ENCODE results near the gene SPNS3. TPM values are rescaled to one million over a fixed set of nuclear protein-coding genes. Genes with fewer than 3 reads are reported as not detected.

The SPNS3 gene
- total RNA-seq, 1 donor from 2014 or later = 0.24 TPM

- TF ChIP-seq, protein P1, sequence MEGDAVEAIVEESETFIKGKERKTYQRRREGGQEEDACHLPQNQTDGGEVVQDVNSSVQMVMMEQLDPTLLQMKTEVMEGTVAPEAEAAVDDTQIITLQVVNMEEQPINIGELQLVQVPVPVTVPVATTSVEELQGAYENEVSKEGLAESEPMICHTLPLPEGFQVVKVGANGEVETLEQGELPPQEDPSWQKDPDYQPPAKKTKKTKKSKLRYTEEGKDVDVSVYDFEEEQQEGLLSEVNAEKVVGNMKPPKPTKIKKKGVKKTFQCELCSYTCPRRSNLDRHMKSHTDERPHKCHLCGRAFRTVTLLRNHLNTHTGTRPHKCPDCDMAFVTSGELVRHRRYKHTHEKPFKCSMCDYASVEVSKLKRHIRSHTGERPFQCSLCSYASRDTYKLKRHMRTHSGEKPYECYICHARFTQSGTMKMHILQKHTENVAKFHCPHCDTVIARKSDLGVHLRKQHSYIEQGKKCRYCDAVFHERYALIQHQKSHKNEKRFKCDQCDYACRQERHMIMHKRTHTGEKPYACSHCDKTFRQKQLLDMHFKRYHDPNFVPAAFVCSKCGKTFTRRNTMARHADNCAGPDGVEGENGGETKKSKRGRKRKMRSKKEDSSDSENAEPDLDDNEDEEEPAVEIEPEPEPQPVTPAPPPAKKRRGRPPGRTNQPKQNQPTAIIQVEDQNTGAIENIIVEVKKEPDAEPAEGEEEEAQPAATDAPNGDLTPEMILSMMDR (IDR thresholded peaks at IDR 0.05) = no peak
- peaks cover 73% of the 10 kb centered on the region for H3K4me1 ChIP-seq
Observed at GRCh38 chr17:4518901-4519300, 85.2 kb downstream of the SPNS3 start.

GRCh38 chr17:4519361-4519788 lies 85.6 kb downstream of the SPNS3 start:
- intact Hi-C loops (cut with DNase I) = no loop called here
- DNase-seq (peak; percentile 86), ATAC-seq (peak; percentile 61 to 75)
- Histone ChIP-seq H3K9me3 (no peaks in the 10 kb centered on the region), H3K4me1 (peaks cover 69% of the 10 kb centered on the region), H3K36me3 (no peaks in the 10 kb centered on the region), H3K27ac (peak overlapping the region; percentile 90), H3K27me3 (ENCODE audit: low read depth) (no peaks in the 10 kb centered on the region), H3K4me3 (no peak overlapping the region)
- TF ChIP-seq, protein P1 (IDR thresholded peaks at IDR 0.05) = no peak

More at GRCh38 chr17:4518901-4519300, 85.2 kb downstream of the SPNS3 start:
- Histone ChIP-seq H3K4me3 (no peak overlapping the region), H3K27me3 (ENCODE audit: low read depth) (no peaks in the 10 kb centered on the region), H3K36me3 (no peaks in the 10 kb centered on the region), H3K9me3 (no peaks in the 10 kb centered on the region), H3K27ac (peak overlapping the region; percentile 90)
- no peak for DNase-seq
- ATAC-seq = no peak
- intact Hi-C loops (cut with DNase I) = no loop called here

GRCh38 chr17:4520060-4520893 lies 86.5 kb downstream of the SPNS3 start:
- ATAC-seq (no peak), DNase-seq (no peak)
- intact Hi-C loops (cut with DNase I) = no loop called here
- TF ChIP-seq, protein P1 (IDR thresholded peaks at IDR 0.05) = no peak
- Histone ChIP-seq H3K4me3 (no peak overlapping the region), H3K27me3 (ENCODE audit: low read depth) (no peaks in the 10 kb centered on the region), H3K27ac (peak overlapping the region; percentile 90), H3K9me3 (no peaks in the 10 kb centered on the region), H3K36me3 (peaks cover 4% of the 10 kb centered on the region), H3K4me1 (peaks cover 60% of the 10 kb centered on the region)

DNA sequence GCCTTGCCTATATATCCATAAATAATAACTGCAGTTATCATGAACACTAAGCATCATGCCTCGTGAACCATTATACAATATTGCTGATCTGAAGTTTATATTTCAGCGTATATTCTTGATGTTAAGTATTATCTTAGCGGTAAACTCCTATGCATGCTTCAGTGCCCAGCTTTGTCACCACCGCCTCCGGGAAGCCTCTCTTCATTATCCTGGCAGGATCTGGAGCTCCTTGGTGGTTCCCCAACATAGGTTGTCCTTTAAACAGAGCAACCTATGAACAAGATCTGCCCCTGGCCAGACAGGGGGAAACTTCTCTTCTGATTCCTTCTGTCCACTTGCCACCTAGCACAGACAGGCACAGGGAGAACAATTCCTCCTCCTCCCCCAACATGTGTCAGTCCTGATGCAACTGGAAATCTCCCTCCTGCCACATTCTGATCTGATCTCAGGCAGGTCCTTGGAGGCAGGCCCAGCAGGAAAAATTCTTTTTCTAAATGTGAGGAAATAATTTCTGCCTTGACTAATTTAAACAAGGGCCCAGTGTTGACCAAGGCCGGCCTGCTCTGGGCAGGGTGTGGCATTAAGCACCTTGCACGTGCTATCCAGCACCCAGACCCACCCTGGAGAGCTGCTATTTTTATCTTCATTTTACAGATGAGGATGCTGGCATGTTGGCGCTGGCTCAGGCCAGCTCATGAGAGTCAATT lies 87.3 kb downstream of the SPNS3 start:
- Histone ChIP-seq H3K4me3 (no peak overlapping the region), H3K9me3 (no peaks in the 10 kb centered on the region), H3K4me1 (peaks cover 52% of the 10 kb centered on the region), H3K27ac (peak overlapping the region; percentile 90), H3K36me3 (peaks cover 5% of the 10 kb centered on the region), H3K27me3 (ENCODE audit: low read depth) (no peaks in the 10 kb centered on the region)
- DNase-seq (peak; percentile 86), ATAC-seq (peak; percentile 91)
- intact Hi-C loops (cut with DNase I) = no loop called here
- TF ChIP-seq, protein P1 (IDR thresholded peaks at IDR 0.05) = no peak

- H3K4me3 ChIP-seq = no peak overlapping the region
- H3K27me3 ChIP-seq (ENCODE audit: low read depth) = no peaks in the 10 kb centered on the region
- H3K9me3 ChIP-seq = no peaks in the 10 kb centered on the region
- intact Hi-C loops (cut with DNase I) = no loop called here
- H3K36me3 ChIP-seq = peaks cover 5% of the 10 kb centered on the region
- ATAC-seq = no peak
- H3K4me1 ChIP-seq = peaks cover 56% of the 10 kb centered on the region
- DNase-seq = no peak
- TF ChIP-seq, protein P1 (IDR thresholded peaks at IDR 0.05) = no peak
- H3K27ac ChIP-seq = peak overlapping the region; percentile 90
Observed at GRCh38 chr17:4522661-4523060, 88.9 kb downstream of the SPNS3 start.

All from lower lobe of right lung (tissue), 2 donors.